Activated gamma-delta T cell treated with Interleukin-2 at 50 U/mL for 16 hours (primary cell): Measurements from ENCODE around the gene EPHB4.
"Not testable (repeated sequence)": the region's sequence is repeated elsewhere in the genome, so short reads cannot be mapped to it uniquely, and the experiment has no call there.

ENCODE experiments used
- DNase-seq: peaks from one replicate; pipeline ENCODE4 v3.0.0-alpha.2; 2020

EPHB4 gene

GRCh38 chr7:100819586-100819985 lies 7.7 kb downstream of the EPHB4 start:
- no peak for DNase-seq

DNA sequence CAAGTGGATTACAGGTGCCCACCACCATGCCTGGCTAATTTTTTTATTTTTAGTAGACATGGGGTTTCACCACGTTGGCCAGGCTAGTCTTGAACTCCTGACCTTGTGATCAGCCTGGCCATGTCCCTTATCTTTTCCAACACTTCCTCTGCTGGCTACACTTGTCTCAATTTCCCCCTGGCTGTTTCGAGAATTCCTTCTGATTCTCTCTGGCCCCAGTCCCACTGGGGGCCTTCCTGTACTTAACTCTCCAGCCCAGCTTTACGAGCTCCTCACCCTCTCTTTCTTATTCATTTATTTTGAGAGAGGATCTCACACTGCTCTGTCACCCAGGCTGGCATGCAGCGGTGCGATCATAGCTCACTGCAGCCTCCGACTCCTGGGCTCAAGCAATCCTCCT lies 8.5 kb downstream of the EPHB4 start:
- DNase-seq = no peak

DNA sequence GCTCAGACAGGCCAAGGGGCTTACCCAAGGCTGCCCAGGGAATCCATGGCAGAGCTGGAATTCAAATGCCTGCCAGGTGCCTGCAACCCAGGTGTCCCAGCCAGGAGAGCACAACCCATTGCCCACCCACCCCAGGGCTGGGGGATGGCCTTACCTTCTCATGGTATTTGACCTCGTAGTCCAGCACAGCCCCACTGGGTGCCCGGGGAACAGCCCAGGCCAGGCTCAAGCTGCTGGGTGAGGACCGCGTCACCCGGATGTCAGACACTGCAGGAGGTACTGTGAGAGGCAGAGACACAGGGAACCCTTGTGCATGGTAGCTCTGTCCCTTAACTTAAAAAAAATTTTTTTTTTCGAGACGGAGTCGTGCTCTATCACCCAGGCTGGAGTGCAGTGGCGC lies 9.0 kb downstream of the EPHB4 start:
- no peak for DNase-seq

- no peak for DNase-seq
These were observed 10.2 kb downstream of the EPHB4 start for GRCh38 chr7:100817097-100817496.

DNA sequence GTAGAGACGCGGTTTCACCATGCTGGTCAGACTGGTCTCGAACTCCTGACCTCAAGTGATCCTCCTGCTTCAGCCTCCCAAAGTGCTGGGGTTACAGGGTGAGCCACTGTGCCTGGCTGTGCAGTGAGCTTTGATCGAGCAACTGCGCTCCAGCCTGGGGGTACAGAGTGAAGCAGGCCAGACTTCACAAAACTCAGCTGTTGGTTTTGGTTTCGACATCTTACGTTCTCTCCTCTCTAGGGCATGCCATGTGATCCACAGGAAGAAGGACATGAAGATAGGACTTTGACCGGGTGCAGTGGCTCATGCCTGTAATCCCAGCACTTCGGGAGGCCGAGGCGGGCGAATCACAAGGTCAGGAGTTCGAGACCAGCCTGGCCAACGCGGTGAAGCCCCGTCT lies 10.8 kb downstream of the EPHB4 start:
- not testable (repeated sequence) for DNase-seq

GRCh38 chr7:100812729-100813128 lies 14.6 kb downstream of the EPHB4 start:
- no peak for DNase-seq

- DNase-seq = no peak
These were observed 15.8 kb downstream of the EPHB4 start for GRCh38 chr7:100811480-100811879.

GRCh38 chr7:100808354-100808875 lies 18.9 kb downstream of the EPHB4 start:
- no peak for DNase-seq

GRCh38 chr7:100806883-100807282 lies 20.4 kb downstream of the EPHB4 start:
- not testable (repeated sequence) for DNase-seq

DNA sequence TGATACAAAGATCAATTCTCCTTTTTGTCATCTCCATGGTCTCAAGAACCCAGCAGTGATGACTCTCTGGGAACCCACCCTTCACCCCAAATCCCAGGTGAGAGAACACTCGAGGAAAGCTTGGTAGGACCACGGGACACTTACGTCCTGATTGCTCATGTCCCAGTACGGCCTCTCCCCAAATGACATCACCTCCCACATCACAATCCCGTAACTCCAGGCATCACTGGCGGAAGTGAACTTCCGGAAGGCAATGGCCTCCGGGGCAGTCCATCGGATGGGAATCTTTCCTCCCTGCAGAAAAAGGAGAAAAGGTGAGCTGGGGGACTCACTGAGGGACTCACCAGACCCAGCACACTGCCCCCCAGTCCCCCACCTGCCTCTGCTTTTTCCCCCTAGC lies 21.0 kb downstream of the EPHB4 start:
- DNase-seq = no peak

GRCh38 chr7:100804681-100805431 lies 22.5 kb downstream of the EPHB4 start:
- no peak for DNase-seq

DNA sequence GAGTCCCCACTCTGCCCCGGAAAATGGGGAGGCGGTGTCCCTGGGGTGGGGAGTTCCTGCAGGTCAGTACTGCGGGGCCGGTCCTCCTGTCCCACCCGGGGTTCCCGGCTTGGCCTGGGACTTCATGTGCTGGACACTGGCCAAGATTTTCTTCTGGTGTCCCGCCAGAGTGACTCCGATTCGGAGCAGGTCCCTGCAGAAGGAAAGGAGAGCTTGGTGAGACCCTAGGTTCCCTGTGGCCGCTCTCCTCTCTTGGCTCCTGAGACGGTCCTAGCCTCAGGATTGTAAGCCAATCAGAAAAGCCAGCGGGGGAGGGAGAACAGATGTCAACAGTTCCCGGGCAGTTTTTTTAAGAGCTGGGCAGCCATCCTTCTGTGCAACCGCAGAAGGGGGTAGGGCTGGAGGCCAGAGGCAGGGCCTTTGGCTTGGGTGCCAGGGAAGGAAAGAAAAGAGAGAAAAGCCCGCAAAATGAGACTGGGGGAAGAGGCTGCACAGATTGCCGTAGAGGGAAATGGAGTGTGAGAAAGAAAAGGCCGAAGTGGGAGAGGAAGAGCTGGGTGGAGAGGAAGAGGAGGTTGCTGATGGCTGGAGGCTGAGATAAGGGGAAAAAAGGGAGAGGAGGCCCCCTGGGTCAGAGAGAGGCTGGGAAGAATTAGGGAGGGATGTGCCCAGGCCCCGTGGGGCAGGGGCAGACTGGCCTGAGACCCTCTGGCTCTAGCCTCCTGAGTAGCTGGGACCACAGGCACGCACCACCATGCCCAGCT lies 23.7 kb downstream of the EPHB4 start:
- DNase-seq = no peak

GRCh38 chr7:100802951-100803350 lies 24.4 kb downstream of the EPHB4 start:
- DNase-seq = no peak

GRCh38 chr7:100801833-100802568 lies 25.3 kb downstream of the EPHB4 start:
- DNase-seq = no peak

GRCh38 chr7:100799037-100799896 lies 28.1 kb downstream of the EPHB4 start:
- DNase-seq = peak; percentile 38

DNA sequence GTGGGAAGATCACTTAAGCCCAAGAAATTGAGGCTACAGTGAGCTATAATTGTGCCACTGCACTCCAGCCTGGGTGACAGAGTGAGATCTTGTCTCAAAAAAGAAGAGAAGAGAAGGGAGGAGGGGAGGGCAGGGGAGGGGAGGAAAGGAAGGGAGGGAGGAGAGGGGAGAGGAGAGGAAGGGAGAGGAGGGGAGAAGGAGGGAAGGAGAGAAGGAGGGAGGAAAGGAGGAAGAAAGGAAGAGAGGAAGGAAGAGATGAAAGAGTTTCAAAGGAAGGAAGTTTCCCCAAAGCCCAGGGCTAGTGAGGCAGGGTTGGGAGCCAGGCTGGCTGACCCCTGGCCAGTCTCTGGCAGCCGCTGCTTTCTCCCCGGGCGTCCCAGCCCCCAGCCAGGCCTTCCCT lies 32.6 kb downstream of the EPHB4 start:
- DNase-seq = no peak

DNA sequence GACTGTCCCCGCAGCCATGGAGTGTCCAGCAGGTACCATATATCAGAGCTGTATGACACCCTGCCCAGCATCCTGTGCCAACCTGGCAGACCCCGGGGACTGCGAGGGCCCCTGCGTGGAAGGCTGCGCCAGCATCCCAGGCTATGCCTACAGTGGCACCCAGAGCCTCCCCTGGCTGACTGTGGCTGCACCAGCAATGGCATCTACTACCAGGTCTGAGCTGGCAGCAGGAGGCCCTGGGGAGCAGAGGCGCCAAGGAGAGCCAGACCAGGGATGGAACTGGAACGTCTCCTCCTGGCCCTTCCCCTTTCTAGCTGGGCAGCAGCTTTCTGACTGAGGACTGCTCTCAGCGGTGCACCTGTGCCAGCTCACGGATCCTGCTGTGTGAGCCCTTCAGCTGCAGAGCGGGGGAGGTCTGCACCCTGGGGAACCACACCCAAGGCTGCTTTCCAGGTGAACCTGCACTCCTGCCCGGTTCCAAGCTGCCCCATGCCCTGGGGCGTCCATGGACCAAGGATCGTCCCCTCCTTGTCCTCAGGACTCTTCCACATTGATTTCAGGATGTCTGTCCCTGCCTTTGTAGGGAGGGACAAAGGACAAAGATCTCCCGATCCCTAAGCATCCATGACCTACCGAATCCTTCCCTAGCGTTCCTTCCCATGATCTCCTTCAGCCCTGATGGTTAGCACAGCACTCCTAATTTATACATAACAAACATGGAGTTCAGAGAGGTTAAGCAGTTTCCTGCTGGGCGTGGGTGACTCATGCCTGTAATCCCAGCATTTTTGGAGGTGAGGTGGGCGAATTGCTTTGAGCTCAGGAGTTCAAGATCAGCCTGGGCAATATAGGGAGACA lies 33.3 kb downstream of the EPHB4 start:
- no peak for DNase-seq

- no peak for DNase-seq
These were observed 35.2 kb downstream of the EPHB4 start for GRCh38 chr7:100791881-100792666.

DNA sequence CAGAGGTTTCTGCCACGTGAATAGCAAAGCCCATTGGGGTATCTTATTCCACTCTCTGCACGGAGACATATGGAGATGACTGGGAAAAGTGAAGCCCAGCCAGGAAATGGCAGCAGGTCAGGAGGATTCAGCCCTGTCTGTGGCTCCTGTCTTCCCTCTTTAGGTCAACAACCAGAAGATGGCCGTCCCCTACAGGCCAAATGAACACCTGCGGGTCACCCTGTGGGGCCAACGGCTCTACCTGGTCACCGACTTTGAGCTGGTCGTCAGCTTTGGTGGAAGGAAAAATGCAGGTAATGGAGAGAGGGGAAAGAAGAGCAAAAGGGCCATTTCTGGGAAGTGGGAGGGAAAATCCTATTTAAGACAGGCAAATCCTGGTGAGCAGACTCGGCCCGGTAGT lies 38.3 kb downstream of the EPHB4 start:
- no peak for DNase-seq

DNA sequence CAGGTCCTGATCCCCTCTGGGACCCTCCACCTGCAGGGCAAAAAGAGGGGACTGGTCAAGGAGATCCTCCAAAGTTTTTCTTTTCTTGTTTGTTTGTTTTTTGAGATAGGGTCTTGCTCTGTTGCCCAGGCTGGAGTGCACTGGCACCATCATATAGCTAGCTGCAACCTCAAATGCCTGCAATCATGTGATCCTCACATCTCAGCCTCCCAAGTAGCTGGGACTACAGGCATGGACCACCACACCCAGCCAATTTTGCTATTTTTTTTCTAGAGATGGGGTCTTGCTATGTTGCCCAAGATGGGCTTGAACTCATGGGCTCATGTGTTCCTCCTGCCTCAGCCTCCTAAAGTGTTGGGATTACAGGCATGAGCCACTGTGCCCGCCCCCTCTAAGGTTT lies 41.0 kb downstream of the EPHB4 start:
- DNase-seq = no peak

DNA sequence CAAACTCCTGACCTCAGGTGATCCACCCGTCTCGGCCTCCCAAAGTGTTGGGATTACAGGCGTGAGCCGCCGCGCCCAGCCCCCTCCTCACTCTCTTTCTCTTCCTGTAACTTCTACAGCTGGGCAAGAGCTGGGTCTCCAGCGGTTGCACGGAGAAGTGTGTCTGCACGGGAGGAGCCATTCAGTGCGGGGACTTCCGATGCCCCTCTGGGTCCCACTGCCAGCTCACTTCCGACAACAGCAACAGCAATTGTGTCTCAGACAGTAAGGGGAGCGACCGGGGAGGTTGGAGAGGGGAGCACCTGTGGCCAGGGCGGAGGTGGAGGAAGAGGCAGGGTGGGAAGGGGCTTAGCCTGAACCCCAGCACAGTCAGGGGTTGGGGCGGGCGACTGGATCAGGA lies 41.4 kb downstream of the EPHB4 start:
- peak; percentile 13 for DNase-seq
